Memory B cell (primary cell): ENCODE results near the gene FAM32A.
"Not testable (repeated sequence)": the region's sequence is repeated elsewhere in the genome, so short reads cannot be mapped to it uniquely, and the experiment has no call there.

ENCODE experiments used
- ATAC-seq: fragments of 150-1000 bp; cut with Tn5 transposase; 2 replicates; pipeline ENCODE4 v1.10.0; 2021; ENCODE audit warnings: low read depth, mild to moderate bottlenecking, moderate library complexity
- DNase-seq, 2 donors: peaks; one replicate each; pipeline ENCODE4 v3.0.0; 2022; ENCODE audit warnings: low spot score in 2 of 2
- H3K27ac Mint-ChIP-seq: one replicate; pipeline ENCODE4 v1.8.0; 2022; ENCODE audit warnings: mild to moderate bottlenecking, moderate library complexity, mixed read lengths
- H3K27me3 Mint-ChIP-seq: one replicate; pipeline ENCODE4 v1.8.0; 2022; ENCODE audit warnings: mixed read lengths
- H3K36me3 Mint-ChIP-seq: one replicate; pipeline ENCODE4 v1.8.0; 2022; ENCODE audit warnings: mild to moderate bottlenecking, mixed read lengths
- H3K4me1 Mint-ChIP-seq: one replicate; pipeline ENCODE4 v1.8.0; 2022; ENCODE audit warnings: mixed read lengths
- H3K4me3 Mint-ChIP-seq: one replicate; pipeline ENCODE4 v1.8.0; 2022; ENCODE audit warnings: mild to moderate bottlenecking, moderate library complexity, mixed read lengths
- H3K9me3 Mint-ChIP-seq: one replicate; pipeline ENCODE4 v1.8.0; 2022; ENCODE audit warnings: mixed read lengths

Gene FAM32A

DNA sequence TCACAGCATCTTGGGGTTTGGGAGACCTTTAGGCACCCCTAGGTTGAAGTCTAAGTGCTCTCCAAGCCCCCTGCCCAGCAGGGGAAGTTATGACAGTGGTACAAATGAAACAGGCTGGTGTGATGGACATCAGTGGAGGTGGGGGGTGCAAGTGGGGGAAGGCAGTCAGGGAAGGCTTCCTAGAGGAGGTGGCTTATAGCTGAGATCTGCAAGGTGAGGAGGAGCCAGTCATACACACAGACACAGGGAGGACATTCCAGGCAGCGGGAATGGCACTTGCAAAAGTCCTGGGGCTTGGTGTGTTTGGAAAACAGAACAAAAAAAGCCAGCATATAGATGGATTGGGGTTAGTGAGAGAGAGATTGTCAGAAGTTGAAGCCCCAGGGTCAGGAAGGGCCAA lies 30.1 kb upstream of the FAM32A start:
- peaks cover 39% of the 10 kb centered on the region for H3K36me3 Mint-ChIP-seq

DNA sequence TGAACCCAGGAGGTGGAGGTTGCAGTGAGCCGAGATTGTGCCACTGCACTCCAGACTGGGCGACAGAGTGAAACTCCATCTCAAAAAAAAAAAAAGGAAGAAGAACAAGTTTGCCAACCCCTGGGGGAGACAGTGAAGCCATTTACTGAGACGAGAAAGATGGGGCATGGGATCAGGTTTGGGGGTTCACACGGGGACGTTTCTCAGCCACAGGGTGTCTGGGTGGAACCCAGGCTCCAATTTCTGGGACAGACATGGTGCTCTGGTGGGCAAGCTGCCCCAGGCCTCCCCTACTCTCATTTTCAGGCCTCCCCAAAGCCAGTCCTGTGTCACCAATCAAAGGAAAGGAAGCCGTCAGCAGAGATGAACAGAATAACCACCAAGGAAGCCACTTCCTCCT lies 28.3 kb upstream of the FAM32A start:
- H3K27me3 Mint-ChIP-seq = no peaks in the 10 kb centered on the region
- ATAC-seq = no peak
- DNase-seq = no peak
- H3K27ac Mint-ChIP-seq = peak overlapping the region; percentile 70
- H3K36me3 Mint-ChIP-seq = peaks cover 39% of the 10 kb centered on the region
- no peaks in the 10 kb centered on the region for H3K9me3 Mint-ChIP-seq
- peaks cover 30% of the 10 kb centered on the region for H3K4me1 Mint-ChIP-seq
- no peak overlapping the region for H3K4me3 Mint-ChIP-seq

More for the DNA sequence above, 30.1 kb upstream of the FAM32A start:
- no peaks in the 10 kb centered on the region for H3K27me3 Mint-ChIP-seq
- H3K27ac Mint-ChIP-seq = peak overlapping the region; percentile 70
- ATAC-seq (no peak), DNase-seq (no peak)
- peaks cover 27% of the 10 kb centered on the region for H3K4me1 Mint-ChIP-seq
- H3K4me3 Mint-ChIP-seq = peak overlapping the region; percentile 57
- no peaks in the 10 kb centered on the region for H3K9me3 Mint-ChIP-seq

DNA sequence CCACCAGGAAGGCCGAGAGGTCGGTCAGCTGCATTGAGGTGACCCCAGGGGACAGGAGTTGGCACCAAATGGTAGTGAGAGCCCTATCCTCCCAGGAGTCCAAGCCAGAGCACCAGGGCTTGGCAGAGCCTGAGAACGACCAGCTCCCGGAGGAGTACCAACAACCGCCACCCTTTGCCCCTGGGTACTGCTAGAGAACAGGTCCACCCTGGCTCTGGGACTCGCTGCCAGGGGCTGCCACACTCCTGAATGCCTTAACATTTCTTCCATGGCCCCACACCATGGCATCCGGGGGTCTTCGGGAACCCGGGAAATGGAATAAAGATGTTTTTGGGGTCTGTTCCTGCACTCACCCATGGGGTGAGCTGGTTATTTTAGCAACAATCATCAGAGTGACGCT lies 27.6 kb upstream of the FAM32A start:
- H3K27me3 Mint-ChIP-seq = no peaks in the 10 kb centered on the region
- DNase-seq = no peak
- peaks cover 36% of the 10 kb centered on the region for H3K36me3 Mint-ChIP-seq

DNA sequence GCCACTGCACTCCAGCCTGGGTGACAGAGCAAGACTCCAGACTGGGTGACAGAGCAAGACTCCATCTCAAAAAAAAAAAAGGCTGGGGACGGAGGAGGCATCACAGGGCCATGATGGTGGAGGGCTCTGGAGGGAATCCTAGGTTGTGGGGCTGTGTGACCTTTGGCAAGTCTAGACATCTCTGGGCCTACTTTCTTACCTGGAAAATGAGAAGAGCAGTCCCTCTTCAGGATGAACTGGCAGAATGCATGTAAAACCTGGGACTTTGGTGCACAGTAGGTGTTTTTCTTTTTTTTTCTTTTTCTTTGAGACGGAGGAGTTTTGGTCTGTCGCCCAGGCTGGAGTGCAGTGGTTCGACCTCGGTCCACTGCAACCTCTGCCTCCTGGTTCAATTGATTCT lies 25.6 kb upstream of the FAM32A start:
- Mint-ChIP-seq H3K4me1 (peaks cover 23% of the 10 kb centered on the region), H3K27me3 (no peaks in the 10 kb centered on the region), H3K4me3 (no peak overlapping the region), H3K27ac (no peak overlapping the region), H3K36me3 (peaks cover 22% of the 10 kb centered on the region), H3K9me3 (no peaks in the 10 kb centered on the region)
- DNase-seq (no peak), ATAC-seq (no peak)

More for the DNA sequence above, 27.6 kb upstream of the FAM32A start:
- no peak overlapping the region for H3K4me3 Mint-ChIP-seq
- no peaks in the 10 kb centered on the region for H3K9me3 Mint-ChIP-seq
- H3K27ac Mint-ChIP-seq = no peak overlapping the region
- ATAC-seq = no peak
- H3K4me1 Mint-ChIP-seq = peaks cover 30% of the 10 kb centered on the region

DNA sequence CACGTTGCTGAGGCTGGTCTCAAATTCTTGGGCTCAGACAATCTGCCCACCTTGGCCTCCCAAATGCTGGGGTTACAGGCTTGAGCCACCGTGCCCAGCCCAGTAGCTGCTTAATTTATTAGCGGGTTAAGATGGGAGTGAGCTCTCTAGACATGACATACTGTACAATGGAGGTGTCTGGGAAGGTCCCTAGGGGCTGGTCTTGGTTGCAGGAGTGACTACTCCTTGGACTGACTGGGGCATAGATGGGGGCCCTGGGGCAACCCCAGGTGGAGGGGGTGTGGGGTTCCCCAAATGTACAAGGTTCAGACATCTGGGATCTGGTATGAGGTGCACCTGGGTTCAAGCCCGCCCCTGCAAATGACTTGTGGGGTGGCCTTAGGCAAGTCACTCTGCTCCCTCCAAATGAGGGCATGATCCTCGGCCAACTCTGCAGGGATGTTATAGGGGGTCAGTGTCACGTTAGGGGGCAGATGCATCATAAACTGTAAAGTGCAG lies 24.7 kb upstream of the FAM32A start:
- Mint-ChIP-seq H3K4me1 (peaks cover 15% of the 10 kb centered on the region), H3K27ac (no peak overlapping the region), H3K9me3 (no peaks in the 10 kb centered on the region), H3K36me3 (peaks cover 15% of the 10 kb centered on the region), H3K4me3 (no peak overlapping the region), H3K27me3 (no peaks in the 10 kb centered on the region)
- ATAC-seq = peak; percentile 33
- DNase-seq = no peak

DNA sequence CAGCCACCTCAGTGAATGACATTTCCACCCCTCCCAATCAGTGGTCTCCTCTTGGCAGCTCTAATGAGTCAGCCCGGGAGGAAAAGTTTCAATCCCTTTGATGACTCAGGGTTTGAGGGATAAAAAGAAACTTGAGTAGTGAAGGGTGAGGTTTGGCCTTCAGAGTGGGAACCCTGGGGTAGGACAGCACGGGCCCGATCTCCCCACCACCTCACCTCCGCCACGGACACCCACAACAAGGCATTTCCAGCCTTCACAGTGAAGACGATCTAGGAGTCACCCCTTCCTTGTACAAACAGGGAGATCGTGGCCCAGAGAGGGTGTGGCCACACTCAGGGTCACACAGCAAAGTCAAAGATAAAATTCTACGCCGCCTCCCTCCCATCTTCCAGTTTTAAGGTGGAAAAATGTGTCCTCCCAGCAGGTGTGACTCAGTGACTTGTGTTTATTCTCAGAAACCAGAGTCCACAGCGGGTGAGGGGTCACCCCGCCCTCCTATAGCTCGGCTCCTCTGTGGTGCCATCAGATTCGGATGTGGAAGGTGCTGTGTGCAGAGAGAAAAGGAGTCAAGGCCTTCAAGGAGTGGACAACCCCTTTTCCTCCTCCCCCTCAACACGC lies 24.2 kb upstream of the FAM32A start:
- H3K27me3 Mint-ChIP-seq = no peaks in the 10 kb centered on the region
- no peak overlapping the region for H3K27ac Mint-ChIP-seq
- ATAC-seq = no peak
- H3K4me3 Mint-ChIP-seq = no peak overlapping the region
- no peak for DNase-seq
- H3K36me3 Mint-ChIP-seq = peaks cover 11% of the 10 kb centered on the region
- peaks cover 11% of the 10 kb centered on the region for H3K4me1 Mint-ChIP-seq
- no peaks in the 10 kb centered on the region for H3K9me3 Mint-ChIP-seq

DNA sequence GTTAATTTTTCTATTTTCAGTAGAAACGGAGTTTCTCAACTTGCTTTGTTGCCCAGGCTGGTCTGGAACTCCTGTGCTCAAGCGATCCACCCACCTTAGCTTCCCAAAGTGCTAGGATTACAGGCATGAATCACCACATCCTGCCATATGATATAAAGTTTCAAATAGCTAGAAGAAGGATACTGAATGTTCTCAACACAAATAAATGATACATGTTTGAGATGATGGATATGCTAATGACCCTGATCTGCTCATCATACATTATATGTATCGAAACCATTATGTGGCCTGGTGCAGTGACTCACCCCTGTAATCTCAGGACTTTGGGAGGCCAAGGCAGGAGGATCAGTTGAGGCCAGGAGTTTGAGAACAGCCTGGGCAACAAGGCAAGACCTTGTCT lies 23.4 kb upstream of the FAM32A start:
- Mint-ChIP-seq H3K4me1 (peaks cover 8% of the 10 kb centered on the region), H3K27me3 (no peaks in the 10 kb centered on the region), H3K36me3 (peaks cover 5% of the 10 kb centered on the region), H3K9me3 (no peaks in the 10 kb centered on the region), H3K4me3 (no peak overlapping the region), H3K27ac (no peak overlapping the region)
- DNase-seq = no peak
- ATAC-seq = no peak

DNA sequence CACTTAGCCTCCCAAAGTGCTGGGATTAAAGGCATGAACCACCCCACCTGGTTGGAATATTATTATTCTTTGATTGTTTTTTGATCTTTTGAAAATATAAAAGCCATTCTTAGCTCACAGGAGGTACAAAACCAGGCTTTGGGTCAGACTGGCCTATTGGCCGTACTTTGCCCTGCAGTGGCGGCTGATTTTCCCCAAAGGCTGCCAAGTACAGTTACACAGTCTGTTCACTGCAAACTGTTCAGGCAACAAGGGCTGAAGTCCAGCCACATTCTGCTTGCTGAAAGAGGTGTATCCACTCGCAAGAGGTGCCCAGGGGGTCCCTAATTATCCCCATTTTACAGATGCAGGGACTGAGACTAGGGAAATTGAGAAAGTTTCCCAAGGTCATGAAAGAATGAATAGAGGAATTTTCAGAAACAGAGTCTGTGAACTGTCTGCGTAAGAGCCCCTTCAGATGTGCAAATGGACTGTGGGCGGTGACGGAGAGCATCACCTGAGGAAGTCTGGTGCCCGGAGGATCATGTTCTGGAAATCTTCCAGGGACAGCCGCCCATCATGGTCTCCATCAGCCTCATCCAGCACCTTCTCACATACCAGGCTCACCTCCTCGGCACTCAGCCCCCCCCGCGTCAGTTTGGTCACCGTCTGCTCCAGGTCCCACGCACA lies 20.9 kb upstream of the FAM32A start:
- no peaks in the 10 kb centered on the region for H3K27me3 Mint-ChIP-seq
- no peak overlapping the region for H3K4me3 Mint-ChIP-seq
- no peaks in the 10 kb centered on the region for H3K36me3 Mint-ChIP-seq
- H3K9me3 Mint-ChIP-seq = no peaks in the 10 kb centered on the region
- no peak overlapping the region for H3K27ac Mint-ChIP-seq
- H3K4me1 Mint-ChIP-seq = peaks cover 19% of the 10 kb centered on the region
- ATAC-seq = no peak
- DNase-seq = no peak

DNA sequence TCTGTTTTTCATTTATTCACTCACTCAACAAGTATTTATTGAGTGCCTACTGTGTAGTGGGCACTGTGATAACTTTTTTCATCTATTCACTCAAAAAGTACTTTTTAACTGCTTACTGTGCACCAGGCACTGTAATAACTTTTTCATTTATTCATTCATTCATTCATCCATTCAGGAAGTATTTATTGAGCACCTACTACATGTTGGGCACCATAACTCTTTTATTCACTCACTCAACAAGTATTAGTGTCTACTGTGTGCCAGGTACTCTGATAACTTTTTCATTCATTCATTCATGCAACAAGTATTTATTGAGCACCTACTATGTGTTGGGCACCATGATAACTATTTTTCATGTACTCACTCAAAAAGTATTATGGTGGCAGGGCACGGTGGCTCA lies 18.8 kb upstream of the FAM32A start:
- H3K4me3 Mint-ChIP-seq = no peak overlapping the region
- ATAC-seq = no peak

DNA sequence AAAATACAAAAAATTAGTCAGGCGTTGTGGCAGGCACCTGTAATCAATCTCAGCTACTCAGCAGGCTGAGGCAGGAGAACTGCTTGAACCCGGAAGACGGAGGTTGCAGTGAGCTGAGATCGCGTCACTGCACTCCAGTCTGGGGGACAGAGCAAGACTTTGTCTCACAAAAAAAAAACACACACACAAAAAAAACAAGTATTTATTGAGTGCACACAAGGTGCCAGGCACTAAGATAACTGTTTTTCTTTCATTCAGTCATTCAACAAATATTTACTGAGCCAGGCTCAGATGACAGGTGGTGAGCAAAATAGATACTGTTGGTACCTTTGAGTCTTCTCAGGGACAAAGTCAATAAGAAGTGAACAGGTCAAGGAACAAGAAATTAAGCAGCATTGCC lies 18.2 kb upstream of the FAM32A start:
- no peak overlapping the region for H3K4me3 Mint-ChIP-seq
- H3K9me3 Mint-ChIP-seq = no peaks in the 10 kb centered on the region
- H3K4me1 Mint-ChIP-seq = peaks cover 18% of the 10 kb centered on the region
- no peaks in the 10 kb centered on the region for H3K36me3 Mint-ChIP-seq
- DNase-seq (no peak), ATAC-seq (no peak)
- H3K27me3 Mint-ChIP-seq = no peaks in the 10 kb centered on the region
- H3K27ac Mint-ChIP-seq = no peak overlapping the region

More for the DNA sequence above, 18.8 kb upstream of the FAM32A start:
- no peak for DNase-seq
- Mint-ChIP-seq H3K9me3 (no peaks in the 10 kb centered on the region), H3K4me1 (peaks cover 18% of the 10 kb centered on the region), H3K36me3 (no peaks in the 10 kb centered on the region), H3K27me3 (no peaks in the 10 kb centered on the region), H3K27ac (no peak overlapping the region)

DNA sequence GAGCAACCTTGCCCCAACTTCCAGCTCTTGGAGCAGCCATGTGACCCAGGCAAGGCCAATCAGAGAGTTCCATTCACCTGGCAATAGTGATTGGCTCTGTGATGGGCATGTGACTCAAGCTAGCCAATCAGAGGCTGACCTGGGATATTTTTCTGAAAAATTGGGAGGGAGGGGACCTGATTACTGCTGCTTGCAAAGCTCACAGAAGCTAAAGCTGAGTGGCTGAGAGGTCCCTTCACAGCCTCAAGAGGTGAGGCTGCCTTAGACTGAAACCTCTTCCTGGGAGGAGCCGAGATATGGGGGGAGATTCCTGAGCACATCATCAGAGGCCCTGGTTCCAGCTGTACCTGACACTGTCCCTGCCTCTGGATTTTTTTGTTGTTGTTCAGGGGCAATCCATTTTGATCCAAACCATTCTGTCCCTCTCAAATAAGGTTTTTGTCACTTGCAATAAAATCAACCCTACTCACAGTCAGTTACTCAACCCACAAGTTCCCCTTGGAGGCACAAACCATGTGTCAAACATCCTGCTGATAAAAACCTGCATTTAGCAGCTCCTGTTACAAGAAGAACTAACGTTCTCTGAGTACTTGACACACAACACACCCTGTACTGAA lies 16.6 kb upstream of the FAM32A start:
- ATAC-seq (peak; percentile 82), DNase-seq (no peak)
- Mint-ChIP-seq H3K27ac (peak overlapping the region; percentile 29), H3K9me3 (no peaks in the 10 kb centered on the region), H3K4me1 (peaks cover 28% of the 10 kb centered on the region), H3K4me3 (no peak overlapping the region), H3K27me3 (no peaks in the 10 kb centered on the region), H3K36me3 (no peaks in the 10 kb centered on the region)

DNA sequence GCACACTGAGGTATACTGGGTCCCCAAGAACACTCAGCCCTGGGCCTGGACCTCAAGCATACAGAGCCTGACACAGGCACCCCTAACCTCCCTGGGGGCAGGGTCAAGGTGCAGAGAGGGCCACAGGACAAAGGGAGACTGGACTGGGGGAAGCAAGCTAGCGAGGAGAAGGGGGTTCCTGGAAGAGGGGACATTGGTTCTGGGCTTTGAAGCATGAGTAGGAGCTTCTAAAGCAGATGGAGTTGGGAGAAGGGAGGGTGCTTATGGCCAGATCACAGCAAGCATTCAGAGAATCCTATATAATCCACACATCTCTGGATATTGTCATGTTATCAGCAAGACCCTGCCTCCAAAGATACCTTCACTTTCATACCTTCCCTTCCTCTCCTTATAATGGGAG lies 15.1 kb upstream of the FAM32A start:
- Mint-ChIP-seq H3K4me1 (peaks cover 28% of the 10 kb centered on the region), H3K36me3 (no peaks in the 10 kb centered on the region), H3K27me3 (no peaks in the 10 kb centered on the region), H3K4me3 (no peak overlapping the region), H3K9me3 (no peaks in the 10 kb centered on the region), H3K27ac (no peak overlapping the region)
- DNase-seq (no peak), ATAC-seq (no peak)

DNA sequence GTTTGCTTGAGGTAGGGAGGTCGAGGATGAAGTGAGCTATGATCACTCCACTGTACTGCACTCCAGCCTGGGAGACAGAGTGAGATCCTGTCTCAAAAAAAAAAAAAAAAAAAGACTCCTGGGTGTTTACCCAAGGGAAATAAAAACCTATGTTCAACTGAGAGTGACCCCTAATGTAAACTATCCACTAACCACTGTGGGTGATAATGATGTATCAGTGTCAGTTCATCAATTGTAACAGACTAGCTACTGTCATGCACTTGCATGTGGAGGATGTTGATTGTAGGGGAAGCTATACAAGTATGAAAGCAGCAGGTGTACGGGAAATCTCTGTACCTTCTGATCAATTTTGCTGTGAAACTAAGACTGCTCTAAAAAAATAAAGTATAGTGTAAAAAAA lies 9.3 kb upstream of the FAM32A start:
- no peaks in the 10 kb centered on the region for H3K9me3 Mint-ChIP-seq
- ATAC-seq (no peak), DNase-seq (no peak)
- H3K36me3 Mint-ChIP-seq = no peaks in the 10 kb centered on the region
- no peaks in the 10 kb centered on the region for H3K27me3 Mint-ChIP-seq
- no peak overlapping the region for H3K27ac Mint-ChIP-seq
- H3K4me3 Mint-ChIP-seq = no peak overlapping the region
- H3K4me1 Mint-ChIP-seq = peaks cover 21% of the 10 kb centered on the region

DNA sequence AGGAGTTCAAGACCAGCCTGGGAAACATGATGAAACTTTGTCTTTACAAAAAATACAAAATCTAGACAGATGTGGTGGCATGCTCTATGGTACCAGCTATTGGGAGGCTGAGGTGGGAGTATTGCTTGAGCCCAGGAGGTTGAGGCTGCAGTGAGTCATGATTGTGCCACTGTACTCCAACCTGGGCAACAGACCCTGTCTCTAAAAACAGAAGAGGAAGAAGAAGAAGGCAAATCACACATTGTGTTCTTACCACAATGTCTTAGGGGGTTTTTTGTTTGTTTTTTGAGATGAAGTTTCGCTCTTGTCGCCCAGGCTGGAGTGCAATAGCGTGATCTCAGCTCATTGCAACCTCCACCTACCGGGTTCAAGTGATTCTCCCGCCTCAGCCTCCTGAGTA lies 6.3 kb upstream of the FAM32A start:
- not testable (repeated sequence) for DNase-seq, H3K9me3 Mint-ChIP-seq, H3K36me3 Mint-ChIP-seq, H3K27me3 Mint-ChIP-seq
- Mint-ChIP-seq H3K4me3 (peak overlapping the region; percentile 33), H3K4me1 (peaks cover 11% of the 10 kb centered on the region), H3K27ac (peak overlapping the region; percentile 13)
- peak; percentile 52 for ATAC-seq
